Gastrocnemius medialis (tissue), 4 donors: ENCODE data around the gene SPDYE6. TPM values are rescaled to one million over a fixed set of nuclear protein-coding genes. Genes with fewer than 3 reads are reported as not detected.
A peak's percentile ranks its signal among the peaks of the same experiment; 100 is the strongest.

Experiments used
- ATAC-seq, 2 donors: fragments of 150-250 bp; one replicate each; pipeline ENCODE4 v1.9.1; 2016
- DNase-seq, 2 donors: peaks; one replicate each; pipeline ENCODE4 v3.0.0-alpha.2; 2019
- H3K27ac ChIP-seq, 4 donors: fragments of 200-600 bp; sonication (generic); 1 replicate in 1 of 4; 2 replicates in 3 of 4; pipeline ENCODE4 v1.5.1; 2016 to 2018; ENCODE audit warnings: mild to moderate bottlenecking in 2 of 4, moderate library complexity in 1 of 4
- H3K27me3 ChIP-seq, 3 donors: fragments of 200-600 bp; sonication (generic) in 2 of 3; 1 replicate in 1 of 3; 2 replicates in 2 of 3; pipeline versions ENCODE4 v1.5.1 to v1.6.0; 2016 to 2019; ENCODE audit warnings: mild to moderate bottlenecking in 1 of 3, moderate library complexity in 1 of 3
- H3K36me3 ChIP-seq, 2 donors: fragments of 200-600 bp; sonication (generic) in 1 of 2; one replicate each; pipeline ENCODE4 v1.5.1; 2017 to 2018
- H3K4me1 ChIP-seq, 2 donors: fragments of 200-600 bp; sonication (generic) in 1 of 2; one replicate each; pipeline ENCODE4 v1.5.1; 2016 to 2017; ENCODE audit warnings: mild to moderate bottlenecking in 2 of 2
- H3K4me3 ChIP-seq, 4 donors: fragments of 200-600 bp; sonication (generic) in 3 of 4; 1 replicate in 1 of 4; 2 replicates in 3 of 4; pipeline ENCODE4 v1.5.1; 2016 to 2019; ENCODE audit warnings: mild to moderate bottlenecking in 2 of 4
- H3K9me3 ChIP-seq, 3 donors: fragments of 200-600 bp; sonication (generic) in 2 of 3; 1 replicate in 1 of 3; 2 replicates in 2 of 3; pipeline ENCODE4 v1.5.1; 2016 to 2019
- CTCF ChIP-seq, 5 experiments: fragments of 450-650 bp in 3 of 5; fragments of 200-600 bp in 2 of 5; sonication (generic) in 2 of 5; IDR thresholded peaks in 4 of 5; conservative IDR thresholded peaks in 1 of 5; 1 replicate in 4 of 5; 2 replicates in 1 of 5; pipeline ENCODE4 v1.5.1; 2016 to 2019; ENCODE audit warnings: antibody characterized with exemption in 5 of 5, mild to moderate bottlenecking in 3 of 5, moderate library complexity in 3 of 5
- POLR2A ChIP-seq, 2 donors: fragments of 450-650 bp; IDR thresholded peaks; one replicate each; pipeline ENCODE4 v1.6.1; 2017; ENCODE audit warnings: antibody characterized with exemption in 2 of 2, mild to moderate bottlenecking in 2 of 2, moderate library complexity in 2 of 2
- in situ Hi-C, 4 donors: fragments of 200-750 bp; cut with MboI; loops; one replicate each; pipeline versions ENCODE4 v1.15.0 to v1.8.0; 2017; ENCODE audit warnings: low sequenced_read_pairs in 4 of 4
- intact Hi-C: fragments of 100-400 bp; cut with DNase I; formaldehyde crosslinking; loops from one replicate; pipeline ENCODE4 v1.15.1; 2023; ENCODE audit warnings: low total_unique reads
- total RNA-seq, 4 donors: library from RNA; depleted of rRNA; stranded (reverse); fragments of >200 nt; gene quantifications; one replicate each; pipeline versions ENCODE4 v1.1.0 to v1.2.3, GENCODE V29; 2016

Gene SPDYE6
- total RNA-seq, 4 donors from 2014 or later, result not detected

GRCh38 chr7:102313997-102314780 lies 42.1 kb downstream of the SPDYE6 start:
- TF ChIP-seq POLR2A (IDR thresholded peaks at IDR 0.05) (no peak), CTCF (IDR thresholded peaks at IDR 0.05 in 4 of 5, conservative IDR thresholded peaks at IDR 0.05 in 1 of 5) (no peak)
- DNase-seq, result no peak
- no peak for ATAC-seq
- Histone ChIP-seq H3K27ac (no peak overlapping the region), H3K4me3 (no peak overlapping the region), H3K4me1 (no peaks in the 10 kb centered on the region), H3K36me3 (peaks cover 0 to 16% of the 10 kb centered on the region in 2 donors), H3K9me3 (no peaks in the 10 kb centered on the region), H3K27me3 (no peaks in the 10 kb centered on the region)
- in situ Hi-C loops (no loop called here), intact Hi-C loops (no loop called here)

GRCh38 chr7:102312317-102312716 lies 43.9 kb downstream of the SPDYE6 start:
- no peaks in the 10 kb centered on the region for H3K27me3 ChIP-seq
- ATAC-seq (no peak), DNase-seq (no peak)
- in situ Hi-C loops (no loop called here), intact Hi-C loops (no loop called here)
- H3K36me3 ChIP-seq, result peaks cover 0 to 13% of the 10 kb centered on the region in 2 donors
- H3K4me3 ChIP-seq, result no peak overlapping the region
- TF ChIP-seq POLR2A (IDR thresholded peaks at IDR 0.05) (no peak), CTCF (IDR thresholded peaks at IDR 0.05 in 4 of 5, conservative IDR thresholded peaks at IDR 0.05 in 1 of 5) (no peak)
- H3K9me3 ChIP-seq, result no peaks in the 10 kb centered on the region
- no peak overlapping the region for H3K27ac ChIP-seq
- peaks cover 4 to 5% of the 10 kb centered on the region in 2 donors for H3K4me1 ChIP-seq

- Histone ChIP-seq H3K4me1 (peaks cover 23% of the 10 kb centered on the region in 2 donors), H3K4me3 (no peak overlapping the region), H3K27ac (no peak overlapping the region), H3K27me3 (no peaks in the 10 kb centered on the region), H3K9me3 (no peaks in the 10 kb centered on the region), H3K36me3 (peaks cover 0 to 9% of the 10 kb centered on the region in 2 donors)
- TF ChIP-seq POLR2A (IDR thresholded peaks at IDR 0.05) (no peak), CTCF (IDR thresholded peaks at IDR 0.05 in 4 of 5, conservative IDR thresholded peaks at IDR 0.05 in 1 of 5) (no peak)
- DNase-seq, result no peak
- ATAC-seq, result no peak
- intact Hi-C loops, result no loop called here
- in situ Hi-C loops, result no loop called here
These were observed 45.8 kb downstream of the SPDYE6 start for GRCh38 chr7:102310414-102310815.

GRCh38 chr7:102306916-102307677 lies 49.1 kb downstream of the SPDYE6 start:
- H3K4me1 ChIP-seq, result peaks cover 56 to 57% of the 10 kb centered on the region in 2 donors
- intact Hi-C loops, result loop anchor here (2.0 to 5.0 kb wide), 2 partner anchors 20 to 55 kb away; partner anchors contain the start of gene SH2B2
- H3K9me3 ChIP-seq, result no peaks in the 10 kb centered on the region
- H3K27ac ChIP-seq, result peak overlapping the region; percentile 61 to 98 (median 96)
- H3K36me3 ChIP-seq, result no peaks in the 10 kb centered on the region
- in situ Hi-C loops, result no loop called here
- TF ChIP-seq POLR2A (IDR thresholded peaks at IDR 0.05), result no peak
- ATAC-seq, result peak; percentile 67 to 70
- no peaks in the 10 kb centered on the region for H3K27me3 ChIP-seq
- DNase-seq, result peak; percentile 76 to 90
- peak overlapping the region in 3 of 4 donors; percentile 20 to 40 (median 35) for H3K4me3 ChIP-seq
